HG03135 (cell line): ENCODE results near the gene IL1RL2.

ENCODE experiments used
- ATAC-seq: cut with Tn5 transposase; IDR thresholded peaks from one replicate; pipeline ENCODE4 v1.9.1; 2021; ENCODE audit warnings: mild to moderate bottlenecking, moderate library complexity; ENCODE audit not compliant: unreplicated experiment

The IL1RL2 gene

GRCh38 chr2:102158011-102158755, 28.6 kb upstream of the IL1RL2 start:
- no peak for ATAC-seq

- no peak for ATAC-seq
Measured at GRCh38 chr2:102159295-102159694, 27.5 kb upstream of the IL1RL2 start.

GRCh38 chr2:102166189-102166845, 20.5 kb upstream of the IL1RL2 start:
- ATAC-seq = no peak

GRCh38 chr2:102168026-102168771, 18.6 kb upstream of the IL1RL2 start:
- no peak for ATAC-seq

- no peak for ATAC-seq
Measured at GRCh38 chr2:102171946-102172345, 14.9 kb upstream of the IL1RL2 start.

GRCh38 chr2:102172745-102173144, 14.1 kb upstream of the IL1RL2 start:
- ATAC-seq = no peak

- ATAC-seq = no peak
Measured at GRCh38 chr2:102176172-102176571, 10.7 kb upstream of the IL1RL2 start.

GRCh38 chr2:102177814-102178478, 8.9 kb upstream of the IL1RL2 start:
- no peak for ATAC-seq

GRCh38 chr2:102179061-102179460, 7.8 kb upstream of the IL1RL2 start:
- ATAC-seq = no peak

- ATAC-seq = no peak
Measured at GRCh38 chr2:102179788-102180686, 6.8 kb upstream of the IL1RL2 start.

- ATAC-seq = no peak
Measured at GRCh38 chr2:102180687-102180999, 6.2 kb upstream of the IL1RL2 start.

GRCh38 chr2:102181376-102181775, 5.4 kb upstream of the IL1RL2 start:
- no peak for ATAC-seq

GRCh38 chr2:102181919-102182635, 4.7 kb upstream of the IL1RL2 start:
- no peak for ATAC-seq

GRCh38 chr2:102184018-102184417, 2.8 kb upstream of the IL1RL2 start:
- no peak for ATAC-seq

- ATAC-seq = no peak
Measured at GRCh38 chr2:102184568-102184967, 2.3 kb upstream of the IL1RL2 start.

- ATAC-seq = no peak
Measured at GRCh38 chr2:102185347-102185746, 1.5 kb upstream of the IL1RL2 start.

- no peak for ATAC-seq
Measured at GRCh38 chr2:102187496-102188150, 800 bp downstream of the IL1RL2 start.

- no peak for ATAC-seq
Measured at GRCh38 chr2:102190430-102191107, 3.7 kb downstream of the IL1RL2 start.

GRCh38 chr2:102191501-102191900, 4.7 kb downstream of the IL1RL2 start:
- no peak for ATAC-seq
